ENCODE results near the gene TNS2.

Gene TNS2

DNA sequence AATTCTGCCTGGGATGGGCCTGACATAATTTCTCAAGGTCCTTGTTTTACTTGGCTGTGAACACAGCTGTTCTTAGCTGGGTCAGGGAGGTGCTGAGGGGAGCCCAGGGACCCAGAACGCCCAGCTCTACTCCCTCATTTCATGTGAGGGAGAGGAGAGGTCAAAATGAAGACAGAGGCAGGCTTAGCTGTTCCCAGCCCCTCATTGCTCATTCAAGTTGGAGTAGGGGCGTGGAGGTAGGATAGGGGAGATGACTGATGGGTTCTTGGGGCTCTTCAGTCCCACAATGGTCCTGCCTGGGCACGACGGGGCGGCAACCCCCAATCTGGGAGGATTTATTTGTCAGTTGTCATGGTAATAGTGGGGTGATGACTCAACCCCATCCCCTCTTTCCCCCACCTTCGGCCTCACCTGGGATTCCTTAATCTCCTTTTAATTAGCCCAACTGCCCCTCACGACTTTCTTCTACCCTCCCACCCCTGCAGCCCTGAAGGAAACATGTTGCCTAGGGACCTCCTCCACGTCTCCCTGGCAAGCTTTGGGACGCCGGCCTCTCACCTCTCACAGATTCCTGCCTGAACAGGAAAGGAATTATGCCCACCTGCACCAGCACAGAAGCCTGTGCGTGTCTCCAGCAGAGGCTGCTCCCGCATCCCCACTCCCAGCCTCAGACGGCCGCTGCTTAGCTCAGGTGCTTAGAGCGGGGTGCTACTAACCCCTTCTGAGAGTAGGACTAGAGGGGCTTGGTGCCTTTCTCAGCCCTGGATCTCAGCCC lies 19.1 kb downstream of the TNS2 start:
- no peak for DNase-seq

- no peak for DNase-seq
Measured at GRCh38 chr12:53069621-53070410, 20.0 kb downstream of the TNS2 start.

DNA sequence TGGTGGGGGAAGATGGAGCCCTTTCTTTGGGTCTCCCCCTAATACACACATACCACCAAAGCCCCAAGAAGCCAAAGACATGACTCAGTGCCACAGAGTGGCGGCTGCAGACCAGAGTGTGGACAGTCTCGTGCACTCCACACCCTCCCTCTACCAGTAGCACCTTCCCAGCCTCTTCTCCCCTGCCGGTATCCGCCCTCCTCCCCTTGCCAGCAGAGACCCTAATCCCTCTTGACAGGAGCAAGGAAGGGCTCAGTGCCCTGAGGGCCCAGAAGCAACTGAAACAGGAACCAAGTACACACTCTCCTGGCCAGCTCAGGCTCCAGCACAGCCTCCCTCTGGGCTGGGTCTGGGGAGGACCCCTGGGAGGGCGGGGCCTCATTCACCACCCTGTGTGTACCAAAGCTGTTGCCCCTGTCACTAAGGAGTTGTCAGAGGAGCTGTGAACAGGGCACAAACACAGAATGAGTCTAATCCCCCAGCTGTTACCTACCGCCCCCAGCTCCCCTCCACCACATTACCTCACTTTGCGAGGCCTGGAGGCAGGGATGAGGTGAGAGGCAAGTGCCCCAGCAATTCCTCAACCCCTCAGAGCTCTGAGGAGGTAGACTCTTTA lies 21.1 kb downstream of the TNS2 start:
- DNase-seq, result no peak

DNA sequence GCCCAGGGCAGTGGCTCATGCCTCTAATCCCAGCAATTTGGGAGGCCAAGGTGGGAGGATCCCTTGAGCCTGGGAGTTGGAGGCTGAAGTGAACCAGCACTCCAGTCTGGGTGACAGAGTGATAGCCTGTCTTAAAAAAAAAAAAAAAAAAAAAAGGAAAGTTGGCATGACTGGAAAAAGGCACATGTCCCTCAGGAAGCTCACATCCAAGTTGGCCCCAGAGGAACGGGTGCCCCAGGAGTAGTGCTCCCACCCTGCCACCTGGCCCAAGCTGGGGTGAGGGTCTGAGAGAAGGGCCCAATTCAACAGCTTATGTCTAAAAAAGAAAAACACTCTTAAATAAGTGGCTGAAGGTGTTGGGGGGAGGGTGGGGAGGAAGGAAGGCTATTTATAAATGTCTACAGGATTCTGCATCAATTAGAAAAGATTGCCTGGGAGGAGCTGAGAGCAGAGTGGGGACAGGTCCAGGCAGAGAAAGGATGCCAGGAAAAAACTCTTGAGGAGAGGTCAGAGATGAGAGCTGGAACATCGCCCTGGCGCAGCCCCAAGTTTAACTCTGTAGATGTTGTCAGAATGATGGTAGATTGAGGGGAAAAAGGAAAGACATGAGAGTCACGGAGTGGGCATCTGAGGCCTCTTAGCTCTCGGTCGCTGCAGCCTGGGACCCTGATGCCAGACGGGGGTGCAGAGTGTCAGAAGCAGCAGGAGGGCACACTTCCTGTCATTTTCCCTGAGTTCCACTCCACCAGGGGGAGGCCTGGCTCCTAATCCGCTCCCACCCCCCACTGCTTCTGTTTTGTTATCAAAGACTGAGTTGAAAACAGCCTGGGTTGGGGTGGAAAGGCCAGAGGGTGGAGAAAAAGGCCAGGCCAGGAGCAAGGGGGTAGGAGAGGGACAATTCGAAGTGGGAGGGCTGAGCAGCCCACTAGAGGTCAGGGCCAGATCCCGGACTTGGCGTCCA lies 22.0 kb downstream of the TNS2 start:
- DNase-seq, result no peak

DNA sequence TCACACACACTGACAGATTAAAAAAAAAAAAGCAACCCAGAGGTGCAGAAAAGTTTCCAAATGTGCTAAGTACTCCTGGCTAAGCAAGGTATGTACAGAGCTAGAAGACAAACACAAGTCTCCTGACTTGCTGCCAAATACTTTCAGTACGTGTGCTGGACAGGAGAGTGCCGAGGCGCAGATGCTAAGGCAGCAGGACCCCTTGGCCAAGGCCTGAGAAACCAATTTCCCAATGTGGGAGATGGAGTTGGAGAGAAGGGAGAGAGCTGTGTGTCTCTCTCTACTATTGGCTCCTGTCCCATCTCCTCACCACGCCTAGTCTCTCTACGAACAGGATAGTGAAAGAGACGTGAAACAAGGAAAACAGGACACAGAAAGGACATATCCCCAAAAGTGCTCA lies 24.0 kb downstream of the TNS2 start:
- no peak for DNase-seq

- no peak for DNase-seq
Measured at GRCh38 chr12:53074283-53074998, 24.6 kb downstream of the TNS2 start.

DNA sequence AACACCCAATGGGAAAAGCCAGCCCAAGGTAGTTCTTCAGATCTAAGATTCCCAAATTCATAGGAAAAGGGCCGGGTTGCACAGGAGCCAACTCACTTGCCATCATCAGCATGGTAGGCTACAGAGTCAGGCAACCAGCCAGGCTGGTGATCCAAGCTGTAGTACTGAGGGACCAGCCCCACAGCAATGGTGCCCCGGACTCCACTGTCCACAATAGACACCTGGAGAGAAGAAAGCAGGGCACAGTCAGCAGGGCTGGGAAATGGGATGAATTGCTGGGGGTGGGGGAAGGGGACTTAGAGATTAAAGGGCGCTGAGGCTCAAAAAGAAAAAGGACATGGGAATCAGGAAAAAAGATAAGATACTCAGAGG lies 25.1 kb downstream of the TNS2 start:
- no peak for DNase-seq

DNA sequence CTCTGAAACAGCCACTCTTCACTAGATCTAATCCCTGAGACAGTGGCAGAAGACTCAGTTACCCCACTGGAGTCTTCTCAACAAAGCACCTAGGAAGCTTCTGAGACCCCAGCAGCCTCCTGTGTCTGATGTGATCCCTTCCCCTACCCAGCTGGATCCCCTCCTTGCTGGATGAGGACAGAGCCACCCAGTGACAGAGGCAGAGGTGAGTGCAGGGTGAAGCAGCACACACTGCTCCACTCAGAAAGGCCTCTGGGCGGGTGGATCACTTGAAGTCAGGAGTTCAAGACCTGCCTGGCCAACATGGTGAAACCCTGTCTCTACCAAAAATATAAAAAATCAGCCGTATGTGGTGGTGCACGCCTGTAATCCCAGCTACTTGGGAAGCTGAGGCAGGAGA lies 26.6 kb downstream of the TNS2 start:
- no peak for DNase-seq

DNA sequence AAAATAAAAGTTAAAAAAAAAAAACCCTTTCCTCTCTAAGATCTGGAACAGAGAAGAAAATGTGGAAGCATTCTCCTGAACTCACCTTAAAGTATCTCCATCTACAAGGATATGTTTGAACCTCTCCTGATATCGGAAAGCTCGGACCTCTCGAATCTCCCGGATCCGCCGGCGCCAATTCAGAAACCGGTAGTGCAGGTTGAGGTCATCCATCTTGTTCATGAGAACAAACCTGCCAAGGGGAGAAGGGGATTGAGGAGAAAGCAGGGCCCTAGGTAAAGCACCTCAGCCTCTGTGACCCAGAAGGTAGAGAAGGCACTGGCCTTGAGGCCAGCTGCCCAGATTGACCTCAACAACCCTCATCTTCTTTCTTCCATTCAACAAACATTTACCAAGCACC lies 27.2 kb downstream of the TNS2 start:
- DNase-seq, result no peak

- no peak for DNase-seq
Measured at GRCh38 chr12:53078425-53079225, 28.8 kb downstream of the TNS2 start.

- peak; percentile 99 to 100 for DNase-seq
Measured at GRCh38 chr12:53079226-53080117, 29.6 kb downstream of the TNS2 start, which contains the start of gene SPRYD3. SPRYD3 (minus strand) TSS chr12:53079390; CDS start chr12:53079333, 57 bp downstream.

GRCh38 chr12:53082637-53083175 lies 32.8 kb downstream of the TNS2 start:
- no peak for DNase-seq

GRCh38 chr12:53086361-53086760 lies 36.5 kb downstream of the TNS2 start:
- no peak for DNase-seq

GRCh38 chr12:53090105-53090504 lies 40.2 kb downstream of the TNS2 start:
- DNase-seq, result no peak

GRCh38 chr12:53090554-53090953 lies 40.7 kb downstream of the TNS2 start:
- no peak for DNase-seq

GRCh38 chr12:53091756-53092155 lies 41.9 kb downstream of the TNS2 start:
- DNase-seq, result no peak

GRCh38 chr12:53093777-53094393 lies 44.0 kb downstream of the TNS2 start:
- no peak for DNase-seq

GRCh38 chr12:53094394-53094787 lies 44.5 kb downstream of the TNS2 start:
- DNase-seq, result no peak

Data from activated T-cell treated with anti-CD3 and anti-CD28 coated beads, Interleukin-2, amount 50 U/mL, for 48 hours (primary cell).